ENCODE data around the gene DCDC1.

The DCDC1 gene

DNA sequence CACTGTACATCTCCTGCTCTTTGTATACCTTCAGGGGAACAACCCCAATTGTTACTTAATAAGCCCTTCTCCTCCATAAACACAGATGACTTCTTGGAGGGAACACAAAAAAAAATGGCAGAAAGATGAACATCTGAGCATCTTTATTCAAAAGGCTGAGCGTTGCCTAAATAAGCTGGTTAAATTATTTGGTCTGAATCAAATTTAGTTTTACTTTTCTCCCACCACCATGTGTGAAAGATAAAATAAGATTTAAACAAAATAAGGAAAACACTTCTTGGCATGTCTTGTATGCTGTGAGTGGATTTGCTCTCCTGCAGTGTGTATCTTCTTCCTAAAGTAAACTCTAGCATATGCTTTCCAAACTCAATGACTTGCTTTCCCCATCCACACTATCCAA, 137.9 kb downstream of the DCDC1 start:
- no peak for DNase-seq

DNA sequence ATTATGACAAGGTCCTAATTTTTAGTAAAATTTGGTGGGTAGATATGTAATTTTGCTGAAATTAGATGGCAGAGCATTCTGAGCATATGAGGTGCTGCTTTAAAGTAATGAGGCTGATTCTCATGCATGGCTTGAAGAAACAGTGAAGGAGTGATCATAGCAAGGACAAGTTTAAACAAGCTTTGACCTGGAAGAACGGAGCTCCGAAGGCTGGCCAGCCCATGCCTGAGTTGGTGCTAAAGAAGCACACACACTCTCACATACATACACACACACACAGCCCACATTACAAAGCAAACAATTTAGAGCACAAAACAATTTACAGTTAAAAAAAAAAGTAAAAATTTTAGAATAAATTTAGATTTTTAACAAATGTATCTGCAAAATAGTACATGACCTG, 150.7 kb downstream of the DCDC1 start:
- DNase-seq, result no peak

DNA sequence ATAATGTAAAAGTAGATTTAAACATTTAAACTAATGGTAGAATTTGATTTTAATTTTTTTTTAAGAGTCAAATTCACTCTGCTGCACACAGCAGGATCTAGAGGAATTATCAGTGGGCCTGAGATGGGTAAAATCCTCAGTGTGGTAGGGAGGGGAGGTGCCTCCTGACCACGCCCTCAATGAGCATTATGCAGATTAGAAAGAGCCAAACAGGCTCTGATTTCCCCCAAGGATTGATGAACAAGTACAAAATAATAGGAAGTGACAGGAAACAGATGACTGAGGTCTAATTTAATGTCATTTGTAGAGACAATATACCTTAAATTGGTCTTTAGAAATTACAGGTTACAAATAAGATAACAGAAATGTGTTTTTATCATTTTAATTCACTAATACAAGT, 155.2 kb downstream of the DCDC1 start:
- no peak for DNase-seq

DNA sequence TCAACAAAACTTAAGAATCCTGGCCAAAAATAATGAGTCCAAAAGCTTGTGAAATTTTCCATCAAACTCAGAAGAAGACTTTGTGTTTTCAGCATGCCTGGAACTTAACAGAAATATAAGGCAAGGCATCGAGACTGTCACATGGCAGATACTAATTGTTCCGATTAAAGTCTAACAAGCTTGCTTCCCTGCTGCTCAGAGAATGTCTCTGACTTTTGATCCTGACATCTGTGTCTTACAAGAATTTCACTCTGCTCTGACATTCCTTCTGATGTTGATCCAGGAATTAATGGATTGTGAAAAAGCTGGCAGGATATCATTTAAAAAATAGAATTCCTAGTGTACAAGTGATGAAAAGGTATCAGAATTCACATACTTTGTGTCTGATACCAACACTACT, 170.2 kb downstream of the DCDC1 start:
- DNase-seq, result no peak

DNA sequence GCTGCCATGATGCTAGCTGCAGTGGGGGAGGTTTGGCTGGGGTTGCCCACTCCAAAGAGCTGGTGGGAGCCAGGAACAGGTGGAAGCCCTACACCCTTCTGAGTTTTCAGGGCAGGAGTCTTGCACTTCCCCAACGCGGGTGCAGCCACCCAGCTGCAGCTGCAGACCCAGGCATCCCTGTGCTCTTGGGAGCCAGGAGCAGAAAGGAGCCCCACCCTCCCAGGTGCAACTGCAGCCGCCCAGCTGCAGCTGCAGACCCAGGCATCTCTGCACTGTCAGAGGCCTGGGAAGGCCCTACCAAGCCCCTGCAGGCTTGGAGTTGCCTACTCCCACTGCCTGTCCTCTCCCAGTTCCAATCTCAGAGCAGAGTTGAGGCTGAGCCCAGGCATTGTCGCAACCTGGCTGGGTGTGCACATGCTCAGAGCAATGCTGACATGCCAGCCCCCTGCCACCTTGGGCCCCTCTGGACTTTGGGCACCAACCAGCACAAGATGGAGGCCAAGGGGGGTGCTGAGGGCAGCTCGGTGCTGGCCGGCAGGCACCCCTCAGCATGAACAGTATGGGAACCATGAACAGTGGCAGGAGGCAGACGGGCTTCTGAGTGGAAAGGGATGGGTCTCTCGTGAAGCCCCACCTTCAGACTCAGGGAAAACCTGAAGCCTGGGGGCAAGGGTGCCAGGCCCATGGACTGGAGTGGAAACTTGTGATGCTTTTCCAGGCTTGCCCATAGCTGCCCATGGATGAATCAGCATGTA, 195.4 kb downstream of the DCDC1 start:
- no peak for DNase-seq

DNA sequence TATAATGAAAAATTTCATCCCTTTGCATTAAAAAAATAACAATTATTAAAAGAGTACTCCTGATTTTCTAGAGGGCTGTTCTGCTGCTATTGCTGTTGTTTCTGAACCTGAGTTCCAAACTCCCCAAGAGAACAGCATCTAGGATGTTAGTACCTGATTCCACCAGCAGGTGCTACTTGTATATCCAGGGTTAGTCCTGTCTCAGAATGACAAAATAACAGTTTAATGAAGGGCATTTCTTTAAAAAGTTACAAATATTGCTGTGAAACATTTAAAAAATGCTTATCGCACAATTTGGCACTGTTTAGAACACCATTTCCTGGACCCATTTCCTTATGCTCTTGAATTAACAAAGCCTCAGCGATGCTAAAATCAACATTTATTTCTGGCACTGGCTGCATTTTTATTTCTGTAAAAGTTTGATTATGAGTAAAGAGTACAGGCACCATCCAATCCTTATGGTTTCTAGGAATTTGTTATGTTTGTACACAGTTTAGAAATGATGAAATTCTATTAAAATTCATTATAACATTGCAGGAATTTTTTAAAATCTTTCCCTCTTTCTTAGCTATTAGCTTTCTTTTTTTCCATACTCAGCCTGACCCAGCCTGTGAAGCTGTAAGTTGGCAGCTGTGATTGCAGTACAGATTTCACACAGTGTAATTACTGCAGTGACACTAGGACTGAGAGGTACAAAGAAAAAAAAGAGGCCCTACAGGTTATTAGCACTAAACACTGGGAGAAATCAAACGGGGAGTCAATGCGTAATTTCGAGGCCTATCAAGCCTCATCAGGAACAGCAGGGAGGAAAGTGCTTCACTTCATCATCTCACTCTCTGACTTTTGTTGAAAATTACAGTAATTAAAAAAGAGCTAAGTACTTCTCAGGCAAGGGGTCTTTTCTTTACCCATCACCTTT, 208.8 kb downstream of the DCDC1 start:
- DNase-seq, result peak; percentile 19

DNA sequence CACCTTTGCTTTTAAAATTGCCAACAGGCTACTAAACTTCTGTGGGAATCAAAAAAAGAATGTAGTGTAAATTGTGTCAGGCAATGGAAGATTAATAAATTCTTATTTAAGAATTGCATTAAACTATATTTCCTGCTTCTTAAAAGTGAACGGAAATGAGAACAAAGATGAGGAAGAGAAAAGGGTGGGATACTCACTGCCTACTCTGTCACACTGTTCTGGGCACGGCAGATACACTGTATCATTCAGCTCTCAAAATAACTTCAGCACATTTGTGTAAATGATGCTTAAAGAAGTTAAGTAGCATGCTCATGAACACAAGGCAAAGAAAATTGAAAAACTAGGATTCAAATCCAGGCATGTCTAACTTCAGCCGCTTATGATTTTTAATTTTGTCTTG, 218.7 kb downstream of the DCDC1 start:
- DNase-seq, result no peak

DNA sequence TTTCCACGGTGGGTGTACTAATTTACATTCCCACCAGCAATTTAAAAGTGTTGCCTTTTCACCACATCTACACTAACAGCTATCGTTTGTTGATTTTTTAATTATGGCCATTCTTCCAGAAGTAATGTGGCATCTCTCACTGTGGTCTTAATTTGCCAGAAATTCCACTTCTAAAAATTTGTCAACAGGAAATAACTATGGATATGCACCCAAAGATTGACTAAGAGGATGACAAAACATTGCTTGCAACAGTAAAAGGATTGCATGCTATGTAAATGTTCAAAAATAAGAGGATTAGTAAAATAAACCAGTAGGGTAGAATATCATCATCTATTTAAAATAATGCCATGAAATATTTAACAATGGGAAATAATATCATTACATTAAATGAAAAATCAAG, 219.5 kb downstream of the DCDC1 start:
- DNase-seq, result no peak

DNA sequence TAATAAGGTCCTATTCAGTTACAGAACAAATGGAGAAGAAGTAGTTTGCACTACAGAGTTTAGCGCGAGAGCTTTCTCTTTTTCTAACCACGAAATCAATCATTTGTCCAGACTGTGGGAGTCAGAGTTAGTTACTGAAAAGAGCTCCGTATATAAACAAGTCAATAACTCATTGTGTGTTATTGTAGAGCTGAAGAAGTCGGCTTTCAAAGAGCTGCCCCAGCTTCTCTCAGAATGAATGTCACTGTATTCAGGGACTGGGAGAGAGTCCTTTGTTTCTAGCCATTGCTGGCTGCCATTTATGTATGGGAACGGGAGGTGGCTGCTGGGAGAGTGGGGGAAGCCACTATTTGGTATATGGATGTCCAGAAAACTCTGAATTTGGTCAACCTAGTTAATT, 227.8 kb downstream of the DCDC1 start:
- DNase-seq, result no peak

DNA sequence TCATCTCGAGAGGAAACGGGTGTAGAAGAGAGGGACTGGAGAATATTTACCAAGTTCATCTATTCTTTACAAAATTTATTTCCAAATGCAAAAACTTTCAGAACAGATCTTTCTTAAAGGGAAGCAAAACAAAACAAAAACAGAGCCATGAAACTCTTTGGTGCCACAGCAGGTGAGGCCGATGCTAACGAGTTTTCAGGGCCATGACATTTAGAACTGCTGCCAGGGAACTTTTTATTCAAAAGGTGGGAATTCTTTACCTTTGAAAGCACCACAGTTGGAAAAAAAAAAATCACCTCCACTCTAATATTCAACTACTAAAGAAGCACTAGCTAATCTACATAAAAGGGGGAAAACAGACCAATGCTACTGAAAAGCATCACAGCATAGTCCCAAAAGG, 230.1 kb downstream of the DCDC1 start:
- DNase-seq, result no peak

DNA sequence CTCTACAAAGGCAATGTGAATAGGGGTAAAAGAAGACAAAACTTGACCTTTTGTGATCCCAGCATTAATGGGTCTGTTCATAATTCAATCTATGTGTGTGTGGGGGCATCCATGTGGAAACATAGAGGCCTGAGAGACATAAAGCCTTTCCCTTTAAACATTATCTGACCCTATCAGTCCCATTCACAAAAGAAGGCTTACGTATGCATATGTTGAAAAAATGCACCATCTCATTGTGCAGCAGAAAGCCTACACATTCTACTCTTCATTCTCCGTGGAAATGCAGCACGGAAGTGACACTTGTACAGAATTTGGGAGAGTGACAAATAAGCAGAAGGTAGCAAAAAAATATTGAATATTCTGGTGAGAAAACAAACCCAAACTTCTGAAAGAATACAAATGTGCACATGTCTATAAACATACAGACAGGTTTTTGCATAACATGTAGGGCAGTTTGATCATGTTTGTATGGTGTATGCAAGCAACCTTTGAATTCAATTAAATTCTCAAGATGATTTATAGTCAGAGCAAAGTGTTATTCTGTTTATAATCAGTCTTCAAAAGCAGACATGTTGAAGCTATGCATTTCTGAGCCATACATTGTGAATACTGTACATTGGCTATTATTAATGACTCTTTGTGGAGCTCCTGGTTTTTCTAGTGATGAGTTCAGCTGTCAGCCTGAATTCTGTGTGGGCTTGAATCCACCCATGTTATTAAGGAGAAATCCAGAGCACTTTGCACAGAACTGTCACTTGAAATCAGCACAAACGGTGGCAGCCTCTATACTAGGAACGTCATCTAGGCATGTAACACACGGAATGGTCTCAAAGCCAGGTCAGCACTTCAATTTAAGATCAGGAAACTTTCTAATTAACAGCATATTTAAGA, 236.8 kb downstream of the DCDC1 start:
- DNase-seq, result no peak

DNA sequence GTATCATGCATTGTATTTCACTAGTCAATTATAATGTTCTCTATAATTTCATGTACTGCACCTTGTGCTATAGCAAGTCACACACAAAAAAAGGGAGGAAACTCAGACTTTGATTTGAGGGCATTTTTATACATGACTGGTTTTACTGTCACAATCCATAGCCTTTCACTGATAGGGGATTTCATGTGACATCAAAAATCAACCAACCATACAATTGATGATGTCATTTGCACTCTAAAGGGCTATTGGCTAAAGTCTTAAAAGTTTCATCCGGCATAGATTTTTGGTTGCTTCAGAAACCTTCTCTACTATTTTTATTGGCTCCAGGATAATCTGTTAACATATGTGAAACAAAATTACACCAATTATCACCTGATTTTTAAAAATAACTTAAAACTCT, 237.8 kb downstream of the DCDC1 start:
- no peak for DNase-seq

DNA sequence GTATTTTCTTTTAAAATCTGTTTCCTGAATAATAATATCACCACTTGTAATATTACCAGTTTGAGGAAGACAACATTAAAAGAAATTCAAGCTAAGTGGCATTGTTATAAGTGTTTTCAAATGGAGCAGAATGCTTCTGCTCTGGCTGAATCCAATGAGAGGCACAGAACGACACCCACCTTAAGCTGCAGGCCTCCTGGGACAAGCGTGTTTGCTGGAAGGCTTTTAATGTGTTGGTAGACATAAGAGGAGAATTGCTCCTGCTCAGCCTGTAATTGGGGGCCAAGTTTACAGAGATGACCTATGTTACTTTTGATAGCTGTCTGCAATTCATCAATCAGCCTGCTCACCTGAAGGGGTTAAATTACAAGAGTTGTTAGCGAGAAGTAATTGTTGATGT, 242.2 kb downstream of the DCDC1 start:
- DNase-seq, result no peak

DNA sequence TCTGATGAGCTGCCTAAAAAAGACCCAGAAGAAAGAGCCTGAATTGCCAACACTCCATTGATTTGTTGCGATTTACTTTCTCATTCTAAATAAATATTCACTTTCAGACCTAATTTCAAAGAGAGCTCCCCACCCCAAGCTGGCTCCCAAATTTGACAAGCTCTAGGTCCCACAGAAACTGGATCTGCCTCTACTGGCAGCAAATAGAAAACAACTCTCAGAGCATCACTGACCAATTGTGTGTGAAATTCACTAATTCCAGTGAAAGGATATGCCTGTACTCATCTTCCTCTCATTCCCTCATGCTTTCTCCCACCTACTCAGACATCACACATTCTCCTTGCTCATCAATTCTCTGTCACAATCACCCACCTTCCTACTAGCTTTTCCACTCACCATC, 249.1 kb downstream of the DCDC1 start:
- DNase-seq, result no peak

DNA sequence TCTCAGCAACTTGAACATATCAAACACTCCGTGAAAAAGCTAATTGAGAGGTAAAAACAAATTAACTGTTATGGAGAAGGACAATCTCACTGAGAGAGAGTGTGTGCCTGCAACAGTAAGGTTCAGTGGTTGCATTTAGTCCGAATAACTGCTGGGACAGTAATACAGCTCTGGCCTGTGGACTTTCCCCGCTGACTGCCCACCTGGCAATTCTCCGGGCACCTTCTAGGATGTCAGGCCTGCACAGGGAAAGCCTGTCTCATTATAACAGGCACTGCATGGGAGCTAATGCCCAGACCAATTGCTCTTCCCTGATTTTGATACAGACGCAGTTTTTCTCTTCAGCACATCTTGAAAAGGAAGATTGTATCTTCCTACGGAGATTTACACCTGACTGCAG, 251.0 kb downstream of the DCDC1 start:
- no peak for DNase-seq

DNA sequence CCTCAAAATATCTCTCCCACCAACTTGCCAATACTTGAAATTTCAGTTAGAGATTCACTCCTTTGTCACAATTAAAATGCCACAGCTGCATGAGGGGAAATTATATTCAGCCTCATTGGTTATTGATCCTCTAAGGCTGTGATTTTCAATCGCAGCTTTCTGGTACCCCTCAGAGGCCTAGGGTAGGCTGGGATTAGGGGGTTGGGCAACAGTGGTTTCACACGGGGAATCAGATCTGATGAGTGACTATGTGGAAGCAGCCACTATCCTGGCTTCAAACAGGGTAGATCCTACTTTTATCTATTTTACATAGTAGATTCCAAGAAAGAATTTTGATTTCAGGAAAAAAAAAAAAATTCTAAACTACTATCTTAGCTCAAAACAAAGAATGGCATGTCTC, 252.5 kb downstream of the DCDC1 start:
- DNase-seq, result no peak

DNA sequence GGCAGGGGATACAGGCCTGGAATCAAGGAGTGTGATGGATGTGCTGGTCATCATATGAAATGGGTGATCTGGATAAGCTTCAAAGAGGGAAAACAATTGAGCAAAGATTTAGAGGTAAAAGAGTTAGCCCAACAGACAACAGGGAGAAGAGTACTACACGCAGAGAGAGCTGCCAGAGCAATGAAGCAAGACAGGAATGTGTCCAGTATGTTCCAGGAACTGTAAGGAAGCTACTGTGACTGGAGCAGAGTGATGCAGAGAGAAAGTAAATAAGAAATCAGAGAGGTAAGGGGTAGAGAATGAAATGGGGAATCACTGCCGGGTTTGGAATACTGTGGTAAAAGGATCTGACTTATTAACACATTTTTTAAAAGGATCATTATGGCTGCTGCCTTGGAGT, 255.1 kb downstream of the DCDC1 start:
- DNase-seq, result no peak

DNA sequence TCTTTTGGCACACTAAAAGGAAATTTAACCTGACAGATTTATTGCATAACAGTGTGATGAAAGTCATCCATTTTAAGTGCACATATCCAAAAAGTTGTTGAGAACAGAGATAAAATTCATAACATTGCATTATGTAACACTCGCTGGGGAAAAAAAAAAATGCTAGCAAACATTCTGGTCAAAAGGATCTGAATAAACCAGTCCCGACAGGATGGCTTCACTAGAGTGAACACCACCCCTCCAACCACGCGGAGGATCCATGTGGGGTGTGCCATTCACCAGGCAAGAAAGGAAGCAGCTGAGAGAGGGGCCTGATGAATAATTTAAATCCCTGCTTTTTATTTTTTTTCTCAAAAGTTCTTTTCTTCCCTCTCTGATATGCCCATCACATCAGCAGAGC, 258.7 kb downstream of the DCDC1 start:
- no peak for DNase-seq

DNA sequence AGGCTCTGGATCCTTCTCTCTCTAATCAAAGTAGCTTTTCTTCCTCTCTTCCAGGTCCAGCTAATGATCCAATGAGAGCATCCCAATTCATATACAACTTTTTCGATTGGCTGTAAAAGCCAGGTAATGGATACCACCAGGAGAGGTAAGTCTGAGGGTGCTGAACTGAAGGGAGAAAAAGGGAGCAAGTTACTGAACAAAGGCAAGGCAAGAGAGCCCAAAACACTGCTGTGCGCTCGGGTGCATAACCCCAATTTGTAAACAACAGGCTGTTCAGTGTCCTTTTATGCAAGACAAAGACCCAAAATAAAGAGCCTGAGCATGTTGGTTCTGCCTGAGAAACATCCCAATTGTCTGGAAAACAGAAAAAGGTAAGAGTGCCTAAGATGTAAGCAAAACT, 260.1 kb downstream of the DCDC1 start:
- DNase-seq, result no peak

DNA sequence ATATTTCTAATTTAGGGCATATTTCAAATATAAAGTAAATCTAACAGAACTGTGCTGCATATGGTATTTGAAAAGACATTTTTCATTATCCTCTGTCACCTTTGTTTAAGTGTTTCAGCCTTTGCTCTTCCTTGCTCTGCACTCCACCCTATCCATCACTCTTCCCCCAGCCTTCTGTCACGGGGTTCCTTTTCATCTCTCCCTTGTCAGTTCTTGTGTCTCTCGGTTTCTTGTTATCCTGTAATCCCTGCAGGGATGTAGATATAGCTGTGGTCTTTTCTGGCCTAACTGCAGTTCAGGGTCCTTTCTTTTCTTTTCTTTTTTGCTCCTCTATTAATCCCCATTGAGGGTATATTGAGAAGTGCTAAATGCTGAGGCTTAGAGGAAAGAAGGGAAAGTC, 261.9 kb downstream of the DCDC1 start:
- no peak for DNase-seq

DNA sequence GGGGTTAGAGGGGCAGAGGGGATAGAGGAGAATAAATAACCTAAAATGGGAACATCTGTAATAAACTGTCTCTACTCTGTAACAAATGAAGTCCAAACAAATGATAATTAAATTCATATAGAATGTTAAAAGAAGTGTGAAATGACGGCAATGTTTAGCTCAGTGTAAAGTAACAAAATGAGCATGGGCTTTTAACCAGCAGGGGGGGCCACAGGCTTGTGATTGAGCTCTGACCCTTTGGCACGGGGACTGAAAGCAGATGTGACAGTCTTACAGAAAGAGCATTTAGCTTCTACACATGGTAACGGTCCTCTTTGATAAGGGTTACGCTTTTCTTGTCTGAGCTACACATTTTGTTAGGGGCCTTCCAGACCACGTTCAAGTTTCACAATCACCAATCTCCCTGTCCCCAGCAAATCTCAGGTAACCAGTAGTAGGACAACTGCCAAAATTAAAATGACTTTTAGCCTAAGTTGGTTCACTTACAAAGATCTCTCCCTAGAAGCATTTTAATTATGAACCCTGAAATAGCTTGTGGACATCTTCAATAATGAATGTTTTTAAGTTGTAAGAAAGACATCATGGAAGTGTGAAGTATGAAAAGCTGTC, 262.5 kb downstream of the DCDC1 start:
- DNase-seq, result peak; percentile 91

DNA sequence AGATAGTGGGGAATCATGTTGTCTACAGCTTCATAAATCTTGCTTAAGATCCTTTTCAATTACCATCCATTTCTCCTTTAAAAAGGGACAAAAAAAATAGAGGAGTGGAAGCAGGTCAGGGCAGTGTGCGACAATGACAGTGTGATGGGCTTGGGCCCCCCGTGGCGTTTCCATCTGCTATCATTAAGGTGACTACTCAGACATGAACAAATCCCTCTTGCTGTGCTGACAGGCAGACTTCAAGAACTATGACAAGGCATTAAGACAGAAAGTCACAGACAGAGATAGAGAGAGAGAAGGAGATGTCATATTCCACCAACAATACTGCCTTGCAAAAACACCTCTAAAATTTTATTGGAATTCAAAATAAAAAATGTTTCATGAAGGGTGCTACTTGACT, 263.2 kb downstream of the DCDC1 start:
- peak; percentile 74 for DNase-seq

DNA sequence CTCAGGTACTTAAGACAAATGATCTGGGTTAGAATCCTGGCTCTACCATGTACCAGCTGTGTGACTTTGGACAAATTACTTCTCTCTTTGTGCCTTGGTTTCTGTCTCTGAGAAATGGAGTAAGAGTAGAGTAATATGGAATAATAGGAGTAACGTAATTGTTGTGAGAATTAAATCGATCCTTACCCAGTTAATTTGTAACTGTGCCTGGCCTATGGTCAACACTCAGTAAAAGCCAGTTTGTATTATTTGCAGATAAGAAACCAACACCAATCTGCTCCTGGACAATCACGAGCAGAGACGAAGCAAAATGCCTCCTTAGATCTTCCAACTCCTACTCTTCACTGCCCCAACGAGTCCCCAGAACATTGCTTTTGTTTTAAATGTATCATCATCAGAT, 266.7 kb downstream of the DCDC1 start:
- DNase-seq, result no peak
